HepG2 (cell line): ENCODE data around the gene NEMF. TPM values are rescaled to one million over a fixed set of nuclear protein-coding genes. Genes with fewer than 3 reads are reported as not detected.

Source experiments
- BRD4 ChIP-seq: sonication (generic); formaldehyde crosslinking; IDR thresholded peaks from 2 replicates; pipeline ENCODE4 v1.4.0; 2020; ENCODE audit warnings: missing genetic modification reagents
- FOXO1 ChIP-seq: sonication (generic); formaldehyde crosslinking; IDR thresholded peaks from 2 replicates; pipeline ENCODE4 v1.4.0; 2020; ENCODE audit warnings: missing genetic modification reagents
- GATAD1 ChIP-seq: IDR thresholded peaks from 2 replicates; pipeline ENCODE4 v1.6.1; 2016; ENCODE audit warnings: missing genetic modification reagents, missing compliant biosample characterization
- GFI1 ChIP-seq: sonication (generic); formaldehyde crosslinking; IDR thresholded peaks from 2 replicates; pipeline ENCODE4 v1.5.0; 2020; ENCODE audit warnings: missing genetic modification reagents, mild to moderate bottlenecking, borderline replicate concordance
- HOXA7 ChIP-seq: sonication (generic); formaldehyde crosslinking; IDR thresholded peaks from 2 replicates; pipeline ENCODE4 v1.8.1; 2022; ENCODE audit warnings: mild to moderate bottlenecking, missing genetic modification reagents, moderate library complexity
- MAFF ChIP-seq: IDR thresholded peaks from 2 replicates; pipeline ENCODE4 v1.6.1; 2011; ENCODE audit warnings: low read depth, low read length, improper control_type of control experiment
- NR2F6 ChIP-seq, 2 experiments: IDR thresholded peaks; 2 replicates each; pipeline ENCODE4 v1.6.1; 2016; ENCODE audit warnings: antibody characterized with exemption in 1 of 2, mild to moderate bottlenecking in 1 of 2
- POLR2G ChIP-seq: fragments of 200-400 bp; formaldehyde crosslinking; IDR thresholded peaks from 2 replicates; pipeline ENCODE4 v1.6.1; 2018; ENCODE audit warnings: mild to moderate bottlenecking, low read depth, low read length, moderate library complexity
- RARA ChIP-seq: IDR thresholded peaks from 2 replicates; pipeline ENCODE4 v1.6.1; 2016; ENCODE audit warnings: missing genetic modification reagents, missing compliant biosample characterization
- TBX2 ChIP-seq: sonication (generic); formaldehyde crosslinking; IDR thresholded peaks from 2 replicates; pipeline ENCODE4 v1.5.0; 2020; ENCODE audit warnings: missing genetic modification reagents, mild to moderate bottlenecking, borderline replicate concordance
- TFAP4 ChIP-seq: sonication (generic); IDR thresholded peaks from 2 replicates; pipeline ENCODE4 v1.6.1; 2016; ENCODE audit warnings: low read depth, borderline replicate concordance
- USF2 ChIP-seq, 2 experiments: sonication (generic) in 1 of 2; formaldehyde crosslinking in 1 of 2; IDR thresholded peaks; 2 replicates each; pipeline versions ENCODE4 v1.5.1 to v1.6.1; 2011 to 2020; ENCODE audit warnings: borderline replicate concordance in 1 of 2, low read depth in 1 of 2, low read length in 1 of 2, mild to moderate bottlenecking in 1 of 2, missing genetic modification reagents in 1 of 2, moderate library complexity in 1 of 2
- ZBTB21 ChIP-seq: sonication (generic); formaldehyde crosslinking; IDR thresholded peaks from 2 replicates; pipeline ENCODE4 v1.4.0; 2020; ENCODE audit warnings: missing genetic modification reagents
- ZBTB37 ChIP-seq: sonication (generic); formaldehyde crosslinking; IDR thresholded peaks from 2 replicates; pipeline ENCODE4 v1.4.0; 2020; ENCODE audit warnings: mild to moderate bottlenecking, missing genetic modification reagents
- ZFAT ChIP-seq: sonication (generic); formaldehyde crosslinking; conservative IDR thresholded peaks from 2 replicates; pipeline ENCODE4 v1.8.1; 2023; ENCODE audit warnings: missing genetic modification reagents, inconsistent platforms
- ZNF724P ChIP-seq: sonication (generic); formaldehyde crosslinking; IDR thresholded peaks from 2 replicates; pipeline ENCODE4 v1.8.0; 2022; ENCODE audit warnings: missing genetic modification reagents, borderline replicate concordance
- ZSCAN30 ChIP-seq: sonication (generic); formaldehyde crosslinking; IDR thresholded peaks from 2 replicates; pipeline ENCODE4 v1.5.0; 2020; ENCODE audit warnings: mild to moderate bottlenecking, missing genetic modification reagents
- polyA plus RNA-seq, 8 experiments: library from polyadenylated mRNA; depleted of rRNA in 3 of 8; stranded (reverse) in 7 of 8; unstranded in 1 of 8; fragments of >200 nt; fragmentation: Illumina TruSeq in 4 of 8; extraction: Trizol in 4 of 8; gene quantifications; 2 replicates each; pipeline versions ENCODE4 v1.2.1 to v1.2.3, GENCODE V29; 2011 to 2016; ENCODE audit warnings: low read depth in 4 of 8, missing spikeins in 1 of 8, mixed read lengths in 1 of 8; ENCODE audit not compliant: insufficient read depth in 1 of 8
- total RNA-seq, 5 experiments: library from RNA; depleted of rRNA; stranded (reverse); fragments of >200 nt; fragmentation: Illumina TruSeq; extraction: Trizol; gene quantifications; 2 replicates each; pipeline ENCODE4 v1.2.3, GENCODE V29; 2016; ENCODE audit warnings: low read depth in 1 of 5
- TF ChIP-seq, protein P1 (sequence below): sonication (generic); formaldehyde crosslinking; IDR thresholded peaks from 2 replicates; pipeline ENCODE4 v1.4.0; 2020; ENCODE audit warnings: missing genetic modification reagents

Gene NEMF
- total and polyA plus RNA-seq, 2 of the 13 experiments (the other 11 are each of a cell fraction or from before 2014, with no cell fraction given): 21.3 to 57.9 TPM

DNA sequence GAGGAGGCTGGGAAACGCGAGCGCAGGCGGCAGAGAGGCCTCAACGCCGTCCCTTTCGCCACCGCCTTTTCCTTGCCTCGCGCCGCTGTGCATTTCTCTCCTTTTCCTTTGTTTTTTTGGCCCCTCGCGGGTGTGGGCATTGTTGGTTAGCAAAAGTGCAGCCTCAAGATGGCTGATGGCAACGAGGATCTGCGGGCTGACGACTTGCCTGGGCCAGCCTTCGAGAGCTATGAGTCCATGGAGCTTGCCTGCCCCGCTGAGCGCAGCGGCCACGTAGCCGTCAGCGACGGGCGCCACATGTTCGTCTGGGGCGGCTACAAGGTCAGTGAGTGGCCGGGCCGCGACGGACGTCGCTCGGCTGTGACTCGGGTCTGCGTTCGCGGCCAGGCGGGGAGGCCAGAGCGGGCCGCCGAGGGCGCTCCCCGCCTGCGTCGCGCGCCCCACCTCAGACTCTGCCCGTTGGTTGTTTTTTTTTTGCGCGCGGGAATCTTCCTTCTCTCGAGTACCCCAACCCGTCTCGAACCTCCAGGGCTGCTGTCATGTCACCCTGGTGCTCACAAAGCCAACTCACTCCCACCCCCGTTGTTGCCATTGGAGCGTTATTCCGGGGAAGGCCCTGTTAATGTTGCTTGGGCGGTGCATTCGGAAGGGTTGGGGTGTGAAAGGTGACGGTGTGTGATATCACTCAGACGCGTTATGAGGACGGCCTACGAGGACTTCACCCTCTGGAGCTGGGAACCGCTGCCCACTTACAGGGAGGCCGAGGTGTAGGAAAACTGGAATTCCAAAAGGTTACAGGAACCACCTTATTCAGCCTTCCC lies 84.1 kb downstream of the NEMF start (continued):
- no peak for TF ChIP-seq ZFAT
- no peak for TF ChIP-seq HOXA7
- peak; percentile 64 for TF ChIP-seq BRD4 (CRISPR knock-in tag)
- TF ChIP-seq TFAP4: no peak
- TF ChIP-seq ZBTB21 (CRISPR knock-in tag): peak; percentile 91
- no peak for TF ChIP-seq MAFF
- no peak for TF ChIP-seq FOXO1
- TF ChIP-seq TBX2: peak; percentile 51
- peak; percentile 34; the same call in 1 of the 2 replicates for TF ChIP-seq GATAD1 (CRISPR knock-in tag)
- TF ChIP-seq POLR2G: peak; percentile 32; the same call in 1 of the 2 replicates
- TF ChIP-seq ZSCAN30 (CRISPR knock-in tag): no peak; the same call in 1 of the 2 replicates
- TF ChIP-seq USF2 (IDR thresholded peaks at IDR 0.05; ENCODE audit: low read depth, low read length): no peak
- TF ChIP-seq USF2 (CRISPR knock-in tag; IDR thresholded peaks at IDR 0.05; ENCODE audit: borderline replicate concordance): no peak
- TF ChIP-seq, protein P1, sequence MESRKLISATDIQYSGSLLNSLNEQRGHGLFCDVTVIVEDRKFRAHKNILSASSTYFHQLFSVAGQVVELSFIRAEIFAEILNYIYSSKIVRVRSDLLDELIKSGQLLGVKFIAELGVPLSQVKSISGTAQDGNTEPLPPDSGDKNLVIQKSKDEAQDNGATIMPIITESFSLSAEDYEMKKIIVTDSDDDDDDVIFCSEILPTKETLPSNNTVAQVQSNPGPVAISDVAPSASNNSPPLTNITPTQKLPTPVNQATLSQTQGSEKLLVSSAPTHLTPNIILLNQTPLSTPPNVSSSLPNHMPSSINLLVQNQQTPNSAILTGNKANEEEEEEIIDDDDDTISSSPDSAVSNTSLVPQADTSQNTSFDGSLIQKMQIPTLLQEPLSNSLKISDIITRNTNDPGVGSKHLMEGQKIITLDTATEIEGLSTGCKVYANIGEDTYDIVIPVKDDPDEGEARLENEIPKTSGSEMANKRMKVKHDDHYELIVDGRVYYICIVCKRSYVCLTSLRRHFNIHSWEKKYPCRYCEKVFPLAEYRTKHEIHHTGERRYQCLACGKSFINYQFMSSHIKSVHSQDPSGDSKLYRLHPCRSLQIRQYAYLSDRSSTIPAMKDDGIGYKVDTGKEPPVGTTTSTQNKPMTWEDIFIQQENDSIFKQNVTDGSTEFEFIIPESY (CRISPR knock-in tag): no peak
- no peak for TF ChIP-seq ZNF724P
- TF ChIP-seq RARA (CRISPR knock-in tag): peak; percentile 37; the same call in 1 of the 2 replicates
- no peak; the same call in 1 of the 2 replicates for TF ChIP-seq NR2F6 (IDR thresholded peaks at IDR 0.05)
- peak; percentile 3; the same call in 1 of the 2 replicates for TF ChIP-seq NR2F6 (CRISPR knock-in tag; IDR thresholded peaks at IDR 0.05)
- no peak for TF ChIP-seq GFI1
- TF ChIP-seq ZBTB37: no peak
